ENCODE measurements around the gene EDEM3. TPM values are rescaled to one million over a fixed set of nuclear protein-coding genes. Genes with fewer than 3 reads are reported as not detected.

EDEM3 gene
- total RNA-seq, 1 experiment from 2014 or later, result 14.1 TPM

DNA sequence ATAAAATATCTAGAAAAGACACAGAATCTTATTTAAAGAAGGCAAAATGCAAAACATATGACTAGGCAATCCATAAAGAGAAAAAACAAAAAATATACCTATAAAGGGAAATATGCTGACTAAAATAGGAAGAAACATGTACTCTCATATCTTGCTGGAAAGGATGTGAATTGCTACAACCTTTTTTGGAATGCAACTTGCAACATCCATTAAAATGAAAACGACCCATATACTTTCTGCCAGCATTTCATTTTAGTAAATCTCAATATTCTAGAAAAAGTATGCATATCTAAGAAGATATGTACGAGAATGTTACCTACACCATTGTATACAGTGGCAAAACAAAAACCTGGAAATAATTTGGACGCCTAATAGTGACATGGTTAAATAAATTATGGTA, 56.6 kb downstream of the EDEM3 start:
- ChIA-PET POLR2A (no interaction called here), CTCF (no interaction called here)
- Mint-ChIP-seq H3K4me3 (ENCODE audit: unreplicated experiment) (no peak overlapping the region), H3K4me1 (ENCODE audit: low read depth, unreplicated experiment) (no peaks in the 10 kb centered on the region), H3K9me3 (ENCODE audit: unreplicated experiment) (no peaks in the 10 kb centered on the region), H3K27ac (ENCODE audit: unreplicated experiment) (no peak overlapping the region), H3K36me3 (ENCODE audit: insufficient read depth, unreplicated experiment) (peaks cover 5% of the 10 kb centered on the region), H3K27me3 (ENCODE audit: insufficient read depth, unreplicated experiment) (no peaks in the 10 kb centered on the region)
- Histone ChIP-seq H3K36me3 (ENCODE audit: control insufficient read depth, insufficient read depth, low read length) (no peaks in the 10 kb centered on the region), H3K9me3 (no peaks in the 10 kb centered on the region), H3K27me3 (replicated peaks; ENCODE audit: control insufficient read depth, insufficient read depth, low read length) (no peaks in the 10 kb centered on the region), H3K4me3 (ENCODE audit: low read depth, low read length) (no peak overlapping the region), H3K4me1 (no peaks in the 10 kb centered on the region)
- TF ChIP-seq, protein P1, sequence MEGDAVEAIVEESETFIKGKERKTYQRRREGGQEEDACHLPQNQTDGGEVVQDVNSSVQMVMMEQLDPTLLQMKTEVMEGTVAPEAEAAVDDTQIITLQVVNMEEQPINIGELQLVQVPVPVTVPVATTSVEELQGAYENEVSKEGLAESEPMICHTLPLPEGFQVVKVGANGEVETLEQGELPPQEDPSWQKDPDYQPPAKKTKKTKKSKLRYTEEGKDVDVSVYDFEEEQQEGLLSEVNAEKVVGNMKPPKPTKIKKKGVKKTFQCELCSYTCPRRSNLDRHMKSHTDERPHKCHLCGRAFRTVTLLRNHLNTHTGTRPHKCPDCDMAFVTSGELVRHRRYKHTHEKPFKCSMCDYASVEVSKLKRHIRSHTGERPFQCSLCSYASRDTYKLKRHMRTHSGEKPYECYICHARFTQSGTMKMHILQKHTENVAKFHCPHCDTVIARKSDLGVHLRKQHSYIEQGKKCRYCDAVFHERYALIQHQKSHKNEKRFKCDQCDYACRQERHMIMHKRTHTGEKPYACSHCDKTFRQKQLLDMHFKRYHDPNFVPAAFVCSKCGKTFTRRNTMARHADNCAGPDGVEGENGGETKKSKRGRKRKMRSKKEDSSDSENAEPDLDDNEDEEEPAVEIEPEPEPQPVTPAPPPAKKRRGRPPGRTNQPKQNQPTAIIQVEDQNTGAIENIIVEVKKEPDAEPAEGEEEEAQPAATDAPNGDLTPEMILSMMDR (IDR thresholded peaks at IDR 0.05; ENCODE audit: insufficient read depth in 1 of 2, low read depth in 1 of 2, low read length in 1 of 2, severe bottlenecking in 1 of 2, unreplicated experiment in 1 of 2), result no peak
- no peak for DNase-seq
- intact Hi-C loops (cut with micrococcal nuclease; ENCODE audit: unreplicated experiment), result loop anchor here (10.0 kb wide), 1 partner anchor 323 kb away; no protein-coding TSS in a partner anchor
- BruUV-seq (replicated peaks), result no TSS peak

DNA sequence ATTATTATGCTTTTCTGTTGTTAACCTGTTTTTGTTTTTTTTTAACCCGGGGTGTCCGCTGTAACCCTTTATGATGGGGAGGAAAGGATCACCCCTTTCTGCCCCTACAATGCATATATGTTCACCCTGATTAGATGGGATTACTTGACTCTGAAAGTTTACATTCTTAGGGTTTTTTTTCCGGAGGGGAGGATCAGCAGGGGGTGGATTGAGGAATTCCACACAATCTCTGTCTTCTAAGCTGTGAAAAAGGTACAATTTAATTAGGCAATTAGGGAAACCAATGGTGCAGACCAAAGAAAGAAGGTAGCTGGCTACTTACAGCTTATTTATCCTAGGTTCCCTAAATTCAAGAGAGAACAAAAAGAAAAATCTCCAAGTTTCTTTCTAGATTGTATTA, 58.3 kb downstream of the EDEM3 start:
- Mint-ChIP-seq H3K27ac (ENCODE audit: unreplicated experiment) (no peak overlapping the region), H3K27me3 (ENCODE audit: insufficient read depth, unreplicated experiment) (no peaks in the 10 kb centered on the region), H3K4me1 (ENCODE audit: low read depth, unreplicated experiment) (no peaks in the 10 kb centered on the region), H3K4me3 (ENCODE audit: unreplicated experiment) (no peak overlapping the region), H3K36me3 (ENCODE audit: insufficient read depth, unreplicated experiment) (no peaks in the 10 kb centered on the region), H3K9me3 (ENCODE audit: unreplicated experiment) (no peaks in the 10 kb centered on the region)
- DNase-seq, result no peak
- Histone ChIP-seq H3K27me3 (replicated peaks; ENCODE audit: control insufficient read depth, insufficient read depth, low read length) (no peaks in the 10 kb centered on the region), H3K36me3 (ENCODE audit: control insufficient read depth, insufficient read depth, low read length) (no peaks in the 10 kb centered on the region), H3K4me3 (ENCODE audit: low read depth, low read length) (no peak overlapping the region), H3K9me3 (no peaks in the 10 kb centered on the region), H3K4me1 (no peaks in the 10 kb centered on the region)
- TF ChIP-seq, protein P1 (IDR thresholded peaks at IDR 0.05; ENCODE audit: insufficient read depth in 1 of 2, low read depth in 1 of 2, low read length in 1 of 2, severe bottlenecking in 1 of 2, unreplicated experiment in 1 of 2), result no peak
- ChIA-PET POLR2A (no interaction called here), CTCF (no interaction called here)
- intact Hi-C loops (cut with micrococcal nuclease; ENCODE audit: unreplicated experiment), result loop anchor here (10.0 kb wide), 1 partner anchor 322 kb away; no protein-coding TSS in a partner anchor
- no TSS peak for BruUV-seq (replicated peaks)

DNA sequence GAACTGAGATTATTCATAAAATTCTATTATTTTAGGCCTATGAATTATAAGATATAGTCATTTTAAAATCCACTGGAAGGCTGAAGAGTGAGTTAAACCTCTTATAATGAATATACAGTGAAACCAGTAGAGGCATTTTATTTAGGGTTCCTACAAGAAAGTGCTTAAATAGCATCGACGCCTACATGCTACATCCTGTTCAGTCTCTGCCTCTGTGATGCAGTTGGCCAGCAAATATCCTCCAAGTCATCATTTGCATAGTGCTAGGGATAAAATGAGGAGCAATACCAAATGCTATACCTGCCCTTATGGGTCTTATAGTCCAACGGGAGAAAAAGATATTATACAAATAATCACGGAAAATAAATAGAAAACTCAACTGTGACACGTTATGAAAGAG, 59.6 kb downstream of the EDEM3 start:
- H3K27me3 ChIP-seq (replicated peaks; ENCODE audit: control insufficient read depth, insufficient read depth, low read length), result no peaks in the 10 kb centered on the region
- no TSS peak for BruUV-seq (replicated peaks)
- H3K4me1 ChIP-seq, result no peaks in the 10 kb centered on the region
- ChIA-PET CTCF (no interaction called here), POLR2A (no interaction called here)
- Mint-ChIP-seq H3K27me3 (ENCODE audit: insufficient read depth, unreplicated experiment) (no peaks in the 10 kb centered on the region), H3K4me3 (ENCODE audit: unreplicated experiment) (no peak overlapping the region), H3K27ac (ENCODE audit: unreplicated experiment) (no peak overlapping the region), H3K36me3 (ENCODE audit: insufficient read depth, unreplicated experiment) (no peaks in the 10 kb centered on the region), H3K9me3 (ENCODE audit: unreplicated experiment) (no peaks in the 10 kb centered on the region), H3K4me1 (ENCODE audit: low read depth, unreplicated experiment) (no peaks in the 10 kb centered on the region)
- no peaks in the 10 kb centered on the region for H3K9me3 ChIP-seq
- intact Hi-C loops (cut with micrococcal nuclease; ENCODE audit: unreplicated experiment), result loop anchor here (10.0 kb wide), 1 partner anchor 320 kb away; no protein-coding TSS in a partner anchor
- H3K36me3 ChIP-seq (ENCODE audit: control insufficient read depth, insufficient read depth, low read length), result no peaks in the 10 kb centered on the region
- TF ChIP-seq, protein P1 (IDR thresholded peaks at IDR 0.05; ENCODE audit: insufficient read depth in 1 of 2, low read depth in 1 of 2, low read length in 1 of 2, severe bottlenecking in 1 of 2, unreplicated experiment in 1 of 2), result no peak
- DNase-seq, result no peak
- no peak overlapping the region for H3K4me3 ChIP-seq (ENCODE audit: low read depth, low read length)

All from Caco-2 (cell line).